Measurements from ENCODE around the gene SLC4A3. TPM values are rescaled to one million over a fixed set of nuclear protein-coding genes. Genes with fewer than 3 reads are reported as not detected.
"Not testable (repeated sequence)": the region's sequence is repeated elsewhere in the genome, so short reads cannot be mapped to it uniquely, and the experiment has no call there.

Gene SLC4A3
- total RNA-seq, 1 experiment from 2014 or later: 5.0 TPM

DNA sequence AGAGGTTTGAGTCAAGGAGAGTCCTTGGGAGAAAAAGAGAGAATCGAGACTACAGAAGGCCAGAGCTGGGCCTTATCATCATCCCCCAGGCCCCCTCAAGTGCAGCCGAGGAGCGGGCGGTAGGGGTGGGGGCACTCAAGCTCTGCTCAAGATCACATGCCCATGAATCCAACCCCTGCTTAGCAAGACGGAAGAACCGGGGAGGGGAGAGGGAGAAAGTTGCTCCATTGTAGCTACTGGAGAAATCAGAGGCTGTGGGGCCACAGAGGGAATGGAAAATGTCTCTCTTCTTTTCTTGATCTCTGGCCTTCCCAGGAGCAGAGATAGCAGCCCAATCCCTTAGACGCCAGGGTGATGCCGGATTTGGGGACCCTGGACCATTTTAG is 14.6 kb downstream of the SLC4A3 start:
- no peak for DNase-seq (ENCODE audit: low spot score)
- in situ Hi-C loops (cut with HindIII; ENCODE audit: low sequenced_read_pairs): no loop called here

DNA sequence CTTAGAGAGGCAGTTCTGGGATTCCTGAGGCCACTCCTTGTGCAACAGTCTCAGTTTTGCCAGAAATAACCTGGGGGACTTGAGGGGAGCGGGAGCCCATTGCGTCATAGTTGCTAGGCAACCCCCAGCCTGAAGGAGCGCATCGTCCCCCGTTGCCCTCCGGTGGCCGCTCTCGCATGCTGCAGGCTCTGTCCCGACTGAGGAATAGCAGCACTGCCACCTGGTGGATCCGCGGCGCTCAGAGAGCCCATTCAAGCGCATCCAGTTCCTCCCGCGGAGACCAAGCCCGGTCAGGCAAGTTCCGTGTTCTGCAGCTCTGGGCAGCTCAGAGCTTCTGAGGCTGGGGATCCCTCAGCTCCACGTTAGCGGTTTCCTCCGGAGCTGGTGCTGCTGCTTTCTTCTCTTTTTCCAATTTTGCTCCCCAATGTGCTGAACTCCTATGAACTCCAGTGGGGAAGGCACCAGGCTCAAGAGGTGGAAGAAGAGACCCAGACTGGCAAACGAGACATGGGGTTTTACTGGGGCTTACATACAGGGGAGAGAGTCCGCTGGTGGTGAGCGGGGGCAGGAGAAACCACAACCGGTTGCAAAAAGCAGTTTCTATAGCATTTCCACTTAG is 15.1 kb downstream of the SLC4A3 start:
- DNase-seq (ENCODE audit: low spot score): peak; percentile 97
- in situ Hi-C loops (cut with HindIII; ENCODE audit: low sequenced_read_pairs): no loop called here

DNA sequence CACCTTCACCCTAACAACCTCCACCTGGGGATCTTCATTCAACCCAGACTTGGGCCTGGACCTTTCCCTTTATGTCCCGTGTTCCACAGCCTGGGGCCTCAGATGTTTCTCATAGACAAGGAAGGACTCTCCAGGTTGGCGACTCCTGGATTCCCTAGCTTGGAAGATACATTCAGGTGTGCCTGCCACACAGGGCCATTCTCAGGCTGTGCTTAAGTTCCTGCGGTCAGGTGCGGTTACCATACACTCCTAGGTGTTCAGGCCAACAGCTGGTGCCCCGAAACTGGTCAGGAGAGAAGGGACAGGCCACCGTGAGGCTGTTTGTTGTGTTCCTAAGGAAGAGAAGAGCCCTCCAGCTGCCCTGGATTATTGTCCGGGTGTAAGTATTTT is 15.6 kb downstream of the SLC4A3 start:
- DNase-seq (ENCODE audit: low spot score): no peak
- in situ Hi-C loops (cut with HindIII; ENCODE audit: low sequenced_read_pairs): no loop called here

DNA sequence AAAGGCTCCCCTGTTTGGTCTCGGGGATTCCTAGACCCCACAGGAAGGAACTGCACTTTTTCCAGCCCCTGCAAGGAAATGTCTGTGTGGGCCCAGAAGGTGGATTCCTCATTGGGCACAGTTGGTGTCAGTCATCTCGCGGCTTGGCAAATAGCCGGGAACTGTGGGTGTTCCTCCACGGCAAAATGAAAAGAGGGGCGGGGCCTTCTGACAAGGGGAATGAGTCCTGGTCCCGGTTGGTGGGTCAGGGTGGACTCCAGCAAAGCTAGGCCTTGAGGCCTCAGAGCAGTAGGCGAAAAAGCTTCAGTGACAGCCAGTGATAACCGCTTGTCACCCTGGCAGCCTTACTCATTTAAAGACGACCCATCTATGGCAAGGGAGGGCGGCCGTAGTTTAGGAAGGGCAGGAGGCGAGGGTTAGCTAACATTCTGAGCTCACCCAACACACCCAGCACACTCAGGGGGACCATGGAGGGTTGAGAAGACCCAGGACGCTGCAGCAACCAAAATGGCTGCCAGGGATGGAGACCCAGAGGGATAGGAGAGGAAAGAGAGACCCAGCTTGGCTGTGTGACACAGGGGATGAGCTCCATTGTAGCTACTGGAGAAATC is 16.5 kb downstream of the SLC4A3 start:
- DNase-seq (ENCODE audit: low spot score): no peak
- in situ Hi-C loops (cut with HindIII; ENCODE audit: low sequenced_read_pairs): no loop called here

DNA sequence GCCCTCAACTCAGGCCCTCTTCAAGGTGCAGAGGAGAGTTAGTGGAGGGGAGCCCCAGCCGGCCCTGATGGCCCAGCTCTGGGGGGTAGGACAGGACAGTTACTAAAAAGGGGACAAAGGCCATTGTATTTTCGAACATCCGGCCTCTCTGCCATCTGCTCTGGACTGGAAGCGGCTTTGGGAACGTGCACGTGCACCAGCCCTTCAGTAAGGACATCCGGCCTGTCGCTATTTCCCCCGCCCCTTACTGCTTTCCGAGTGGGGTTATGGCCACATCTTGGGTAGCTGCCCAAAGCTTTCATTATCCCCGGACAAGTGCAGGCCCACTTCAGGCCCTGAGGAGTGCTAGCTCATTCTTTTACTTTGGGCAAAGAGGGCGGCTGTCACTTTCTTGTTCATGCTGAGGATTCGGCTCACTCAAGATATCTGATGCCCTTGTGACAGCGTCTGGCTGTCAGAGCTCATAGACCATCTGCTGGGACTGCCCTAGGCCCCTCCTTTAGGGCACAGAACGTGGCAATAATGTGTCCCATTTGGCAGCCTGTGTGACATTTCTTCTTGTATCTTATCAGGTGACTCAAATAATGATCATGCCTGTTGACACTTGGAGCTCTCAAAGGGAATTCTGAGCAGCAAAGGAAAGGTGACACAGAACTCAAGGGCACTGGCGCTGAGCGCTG is 17.5 kb downstream of the SLC4A3 start:
- peak; percentile 40 for DNase-seq (ENCODE audit: low spot score)
- in situ Hi-C loops (cut with HindIII; ENCODE audit: low sequenced_read_pairs): no loop called here

DNA sequence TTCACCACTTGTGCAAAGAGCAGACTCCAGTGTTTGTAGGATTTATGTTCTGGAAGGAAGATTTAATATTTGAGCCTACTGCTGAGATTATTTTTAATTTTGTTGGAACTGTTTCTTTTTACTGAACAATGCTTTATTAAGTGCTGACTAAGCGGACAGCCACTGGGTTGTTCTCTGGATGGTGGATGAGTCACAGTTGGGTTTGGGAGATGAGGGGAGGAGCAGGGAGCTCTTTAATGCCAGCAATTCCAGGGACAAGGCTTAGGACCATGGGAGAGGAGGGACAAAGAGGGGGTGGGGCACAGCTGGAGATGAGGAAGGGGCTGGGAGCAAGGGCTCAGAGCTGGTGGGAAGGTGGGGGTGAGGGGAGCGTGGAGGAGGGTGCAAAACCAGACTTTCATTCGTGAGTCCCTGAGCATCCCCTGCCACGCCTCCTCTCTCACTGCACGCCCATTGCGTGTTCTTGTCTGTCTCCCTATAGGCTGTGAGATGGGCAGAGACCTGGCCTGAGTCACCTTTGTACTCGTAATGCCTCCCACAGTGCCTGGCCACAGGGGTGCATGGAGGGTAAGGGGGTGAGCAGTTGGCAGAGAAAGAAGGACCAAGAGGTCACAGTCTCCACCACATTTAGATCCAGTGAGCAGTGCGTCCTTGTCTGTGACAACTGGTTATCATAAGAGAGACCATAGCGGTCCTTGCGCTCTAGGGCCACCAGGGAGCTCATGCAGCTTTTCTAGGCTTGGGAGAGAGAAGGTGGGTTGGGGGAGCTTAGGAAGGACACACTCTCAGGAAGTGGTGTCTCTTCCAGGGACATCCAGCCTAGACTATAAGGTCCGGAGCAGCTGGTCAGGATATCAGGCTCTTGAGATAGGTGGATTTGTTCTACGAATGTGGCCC is 18.4 kb downstream of the SLC4A3 start:
- in situ Hi-C loops (cut with HindIII; ENCODE audit: low sequenced_read_pairs): no loop called here
- no peak for DNase-seq (ENCODE audit: low spot score)

DNA sequence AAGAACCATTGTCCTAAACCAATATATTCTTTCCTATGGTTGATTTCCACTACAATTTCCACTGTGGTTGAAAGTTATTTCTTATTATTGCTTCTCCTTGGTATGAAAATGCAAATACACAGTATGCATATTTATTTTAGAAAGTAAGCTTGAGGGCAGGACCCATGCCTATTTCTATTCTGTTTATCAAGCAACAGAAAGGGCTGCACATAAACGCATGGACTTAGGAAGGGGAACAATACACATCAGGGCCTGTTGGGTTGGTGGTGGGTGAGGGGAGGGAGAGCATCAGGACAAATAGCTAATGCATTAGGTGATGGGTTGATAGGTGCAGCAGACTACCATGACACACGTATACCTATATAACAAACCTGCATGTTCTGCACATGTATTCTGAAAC is 20.7 kb downstream of the SLC4A3 start:
- no peak for DNase-seq (ENCODE audit: low spot score)
- in situ Hi-C loops (cut with HindIII; ENCODE audit: low sequenced_read_pairs): no loop called here

DNA sequence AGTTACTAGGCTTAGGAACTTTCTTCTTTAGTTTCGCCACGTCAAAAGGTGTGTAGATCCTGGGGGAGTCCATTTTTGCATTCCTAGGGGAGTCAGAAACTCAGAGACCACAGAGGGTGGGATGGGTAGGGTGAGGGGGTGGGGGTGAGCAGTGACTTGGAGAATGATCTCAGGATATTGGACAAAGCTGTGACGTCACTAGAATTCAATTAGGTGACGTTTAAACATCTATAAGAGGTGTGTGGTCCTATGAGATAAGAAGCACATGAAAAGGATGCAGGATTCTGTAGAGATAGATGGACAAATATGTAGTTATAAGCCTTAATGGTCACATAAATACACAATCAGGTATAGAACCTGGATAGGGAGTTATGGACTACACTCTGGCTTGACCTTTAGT is 21.5 kb downstream of the SLC4A3 start:
- no peak for DNase-seq (ENCODE audit: low spot score)
- in situ Hi-C loops (cut with HindIII; ENCODE audit: low sequenced_read_pairs): no loop called here

DNA sequence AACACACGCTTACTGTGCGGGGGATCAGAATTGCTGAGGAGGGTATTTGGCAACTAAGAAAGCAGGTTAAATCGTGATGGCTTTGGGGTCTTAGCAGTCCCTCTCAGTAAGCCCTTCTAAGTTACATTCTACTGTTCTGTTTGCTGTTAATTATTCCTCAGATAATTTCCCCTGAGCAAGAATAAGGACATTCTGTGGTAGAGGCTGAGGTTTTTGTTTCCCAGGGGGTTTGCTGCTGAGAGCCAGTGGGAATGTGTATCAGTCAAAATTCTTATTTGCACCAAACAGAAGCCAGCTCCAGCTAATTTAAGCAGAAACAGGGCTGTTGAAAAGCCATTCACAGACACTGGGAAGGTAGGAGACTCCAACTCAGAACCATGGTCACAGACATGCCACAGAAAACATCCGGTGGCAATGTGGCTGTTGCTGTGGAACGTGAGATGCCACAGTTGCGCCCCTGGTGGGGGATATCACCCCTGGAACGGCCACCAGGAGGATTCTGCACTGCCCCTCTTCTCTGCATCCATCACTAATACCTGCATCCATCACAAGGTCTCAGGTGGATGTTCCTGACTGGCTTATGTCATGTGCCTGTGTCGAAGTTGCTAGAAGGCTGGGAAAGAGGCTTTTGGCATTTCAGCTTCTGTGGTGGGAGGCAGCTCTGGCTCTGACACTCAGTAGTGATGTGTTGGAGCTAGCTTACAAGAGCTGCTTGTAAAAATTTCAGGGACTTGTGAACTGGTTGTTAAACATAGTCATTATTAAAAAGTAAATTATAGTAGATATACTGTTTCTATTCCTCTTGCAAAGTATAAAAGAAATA is 23.2 kb downstream of the SLC4A3 start:
- in situ Hi-C loops (cut with HindIII; ENCODE audit: low sequenced_read_pairs): no loop called here
- DNase-seq (ENCODE audit: low spot score): no peak

DNA sequence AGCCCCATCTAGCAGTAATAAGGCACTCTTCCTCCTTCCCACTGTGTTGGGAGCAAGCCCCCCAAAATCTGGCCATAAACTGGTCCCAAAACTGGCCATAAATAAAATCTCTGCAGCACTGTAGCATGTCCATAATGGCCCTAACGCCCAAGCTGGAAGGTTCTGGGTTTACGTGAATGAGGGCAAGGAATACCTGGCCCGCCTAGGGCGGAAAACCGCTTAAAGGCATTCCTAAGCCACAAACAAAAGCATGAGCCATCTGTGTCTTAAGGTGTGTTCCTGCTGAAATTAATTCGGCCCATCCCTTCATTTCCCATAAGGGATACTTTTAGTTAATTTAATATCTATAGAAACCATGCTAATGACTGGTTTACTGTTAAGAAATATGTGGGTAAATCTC is 24.2 kb downstream of the SLC4A3 start:
- not testable (repeated sequence) for DNase-seq (ENCODE audit: low spot score)

DNA sequence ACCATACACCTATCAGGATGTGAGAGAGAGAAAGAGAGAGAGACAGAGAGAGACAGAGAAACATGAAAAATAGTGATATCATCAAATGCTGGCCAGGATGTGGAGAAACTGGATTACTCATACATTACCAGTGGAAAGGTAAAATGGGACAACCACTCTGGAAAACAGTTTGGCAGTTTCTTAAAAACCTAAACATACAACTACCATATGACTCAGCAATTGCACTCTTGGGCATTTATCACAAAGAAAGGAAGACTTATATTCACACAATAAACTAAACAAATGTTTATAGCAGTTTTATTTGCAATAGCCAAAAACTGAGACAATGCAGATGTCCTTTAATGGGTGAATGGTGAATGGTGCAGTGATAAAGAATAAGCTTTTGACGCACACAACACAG is 29.1 kb downstream of the SLC4A3 start:
- no peak for DNase-seq (ENCODE audit: low spot score)
- in situ Hi-C loops (cut with HindIII; ENCODE audit: low sequenced_read_pairs): no loop called here

More for the DNA sequence above, 24.2 kb downstream of the SLC4A3 start:
- in situ Hi-C loops (cut with HindIII; ENCODE audit: low sequenced_read_pairs): not testable (repeated sequence)

DNA sequence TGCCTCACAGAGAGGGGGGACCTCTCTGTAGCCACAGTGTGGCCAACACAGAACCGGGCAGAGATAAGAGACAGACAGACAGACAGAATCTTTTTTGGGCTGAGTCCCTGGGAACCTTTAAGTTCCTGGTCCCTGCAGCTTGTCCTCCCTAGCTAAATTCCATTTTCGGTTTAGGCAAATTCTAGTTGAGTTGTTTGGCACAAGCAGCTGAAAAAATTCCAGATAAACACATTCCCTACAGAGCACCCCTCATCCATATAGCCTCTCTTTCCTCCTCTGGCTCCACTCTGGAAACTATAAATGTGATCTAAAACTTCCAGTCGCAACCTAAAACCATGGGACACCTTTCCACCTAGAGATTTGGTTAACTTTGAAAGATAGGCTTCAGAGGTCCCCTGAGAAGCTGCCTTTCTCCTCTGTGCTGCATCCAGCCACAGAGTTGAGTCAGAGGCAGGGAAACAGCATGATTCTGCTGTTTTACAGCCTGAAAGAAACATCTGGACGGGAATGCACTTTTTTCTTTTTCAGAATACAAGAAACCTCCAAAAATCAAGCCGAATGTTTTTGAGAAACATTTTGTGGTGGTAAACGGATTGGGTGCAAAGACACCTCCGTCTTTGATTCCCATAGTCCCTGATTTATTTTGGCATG is 30.9 kb downstream of the SLC4A3 start:
- in situ Hi-C loops (cut with HindIII; ENCODE audit: low sequenced_read_pairs): no loop called here
- DNase-seq (ENCODE audit: low spot score): no peak

DNA sequence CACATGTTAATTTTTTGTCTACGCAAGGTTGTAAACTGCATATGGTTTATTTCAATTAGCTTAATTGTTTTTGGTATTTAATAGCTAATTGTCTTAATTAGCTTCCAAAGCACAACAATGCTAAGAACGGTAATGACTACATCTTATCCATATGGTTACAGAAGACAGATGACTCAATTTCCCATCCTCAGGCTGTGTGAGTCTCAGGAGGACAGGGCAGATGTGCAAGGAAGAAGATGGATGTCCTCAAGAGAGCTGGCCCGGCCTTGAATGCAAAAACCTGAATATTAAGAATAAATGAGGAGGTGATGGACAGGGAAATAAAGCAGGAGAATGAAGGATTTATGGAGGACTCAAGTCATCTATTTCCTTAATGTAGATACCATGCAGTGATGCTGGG is 31.4 kb downstream of the SLC4A3 start:
- in situ Hi-C loops (cut with HindIII; ENCODE audit: low sequenced_read_pairs): no loop called here
- no peak for DNase-seq (ENCODE audit: low spot score)

DNA sequence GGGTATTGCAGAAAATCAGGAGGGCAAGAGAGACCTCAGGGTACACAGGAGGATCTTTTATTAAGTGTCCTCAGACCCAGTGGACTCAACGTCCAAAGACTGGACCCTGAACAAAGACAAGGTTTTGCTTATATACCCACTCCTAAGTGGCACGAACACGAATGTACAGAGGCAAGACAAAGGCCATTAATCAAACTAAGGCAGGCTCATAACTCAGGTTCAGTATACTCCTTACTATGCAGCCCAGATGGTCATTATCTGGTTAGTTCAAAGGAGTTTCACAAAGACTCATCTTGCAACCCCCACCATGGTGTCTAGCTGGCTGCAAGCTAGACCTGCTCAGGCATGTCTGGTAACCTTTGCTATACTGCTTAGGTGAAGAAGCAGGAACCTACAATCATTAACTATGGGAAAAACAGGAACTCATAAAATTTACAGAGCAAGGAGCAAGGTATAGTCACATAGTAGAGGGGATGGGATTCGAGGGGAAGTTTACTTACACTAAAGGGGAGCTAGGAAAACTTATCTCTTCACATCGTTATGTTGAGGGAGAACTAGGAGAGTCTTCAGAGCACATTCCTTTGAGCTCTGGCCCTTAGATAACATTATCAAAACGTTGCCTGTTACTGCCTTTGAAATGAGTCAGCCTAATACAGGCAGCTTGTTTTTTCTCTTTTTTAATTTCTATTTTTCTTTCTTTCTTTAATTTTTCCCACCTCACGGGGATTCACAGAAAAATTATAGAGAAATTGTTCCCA is 33.9 kb downstream of the SLC4A3 start:
- no peak for DNase-seq (ENCODE audit: low spot score)
- in situ Hi-C loops (cut with HindIII; ENCODE audit: low sequenced_read_pairs): no loop called here

DNA sequence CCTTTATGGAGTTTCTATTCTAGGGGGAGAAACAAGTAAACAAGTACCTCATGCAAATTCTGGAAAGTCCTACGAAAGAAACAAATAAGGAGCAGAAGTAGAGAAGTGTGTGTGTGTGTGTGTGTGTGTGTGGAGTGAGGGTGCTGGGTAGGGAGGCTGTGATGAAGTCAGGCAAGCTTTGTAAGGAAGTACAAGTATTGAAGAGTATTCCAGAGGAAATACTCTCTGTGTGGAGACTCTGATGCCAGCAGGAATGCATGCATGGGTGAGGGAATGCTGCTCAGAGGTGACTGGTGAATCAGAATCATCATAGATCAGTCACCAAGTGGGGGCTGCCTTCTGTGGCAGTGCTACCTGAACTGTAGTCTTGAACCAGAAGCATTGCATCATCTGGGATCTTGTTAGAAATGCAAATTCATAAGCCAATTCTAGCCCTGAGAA is 34.5 kb downstream of the SLC4A3 start:
- in situ Hi-C loops (cut with HindIII; ENCODE audit: low sequenced_read_pairs): no loop called here
- DNase-seq (ENCODE audit: low spot score): no peak

DNA sequence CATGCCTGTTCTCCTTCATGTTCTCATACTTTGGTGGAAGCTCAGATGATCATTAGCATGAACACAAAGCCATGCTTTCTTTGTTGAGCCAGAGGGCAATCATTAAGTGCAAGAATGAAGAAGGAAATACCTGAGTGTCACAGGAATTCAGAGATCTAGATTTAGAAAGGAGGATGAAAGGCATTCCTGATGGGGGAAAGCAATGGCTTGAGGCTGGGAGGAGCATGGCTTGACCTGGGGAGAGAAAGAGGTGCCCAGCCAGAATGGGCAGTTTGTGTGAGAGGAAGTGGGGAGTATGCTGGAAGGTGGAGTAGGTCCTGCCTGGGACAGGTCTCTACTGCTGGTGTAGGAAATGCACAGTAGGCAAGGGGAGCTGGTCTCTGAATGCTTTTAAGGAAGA is 35.1 kb downstream of the SLC4A3 start:
- in situ Hi-C loops (cut with HindIII; ENCODE audit: low sequenced_read_pairs): no loop called here
- no peak for DNase-seq (ENCODE audit: low spot score)

DNA sequence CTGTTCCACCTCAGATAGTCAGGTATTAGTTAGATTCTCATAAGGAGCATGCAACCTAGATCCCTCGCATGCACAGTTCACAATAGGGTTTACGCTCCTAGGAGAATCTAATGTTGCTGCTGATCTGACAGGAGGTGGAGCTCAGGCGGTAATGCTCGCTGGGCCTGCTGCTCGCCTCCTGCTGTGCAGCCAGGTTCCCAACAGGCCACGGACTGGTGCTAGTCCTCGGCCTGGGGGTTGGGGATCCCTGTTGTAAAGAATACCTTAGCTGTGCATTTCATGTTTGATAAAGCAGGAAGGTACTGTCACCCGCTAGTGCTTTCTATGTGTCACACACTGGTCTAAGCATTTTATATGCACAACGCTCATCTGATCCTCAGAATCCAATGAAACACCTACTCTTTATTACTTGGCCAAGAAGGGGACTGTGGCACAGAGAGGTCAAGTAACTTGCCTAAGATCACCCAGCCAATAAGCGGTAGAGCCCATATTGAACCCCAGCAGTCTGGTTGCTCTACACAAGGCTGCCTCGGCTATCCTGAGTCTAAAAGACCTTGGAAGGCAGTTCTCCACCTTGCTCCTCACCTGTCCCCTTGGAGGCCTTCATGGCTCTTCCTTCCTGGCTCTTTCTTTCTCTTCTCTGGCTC is 35.8 kb downstream of the SLC4A3 start:
- no peak for DNase-seq (ENCODE audit: low spot score)
- in situ Hi-C loops (cut with HindIII; ENCODE audit: low sequenced_read_pairs): no loop called here
